Measurements from ENCODE around the gene MOCS3. TPM values are rescaled to one million over a fixed set of nuclear protein-coding genes. Genes with fewer than 3 reads are reported as not detected.

MOCS3 gene
- total and polyA plus RNA-seq, 2 of the 13 experiments (the other 11 are each of a cell fraction or from before 2014, with no cell fraction given), result 3.7 to 8.4 TPM

DNA sequence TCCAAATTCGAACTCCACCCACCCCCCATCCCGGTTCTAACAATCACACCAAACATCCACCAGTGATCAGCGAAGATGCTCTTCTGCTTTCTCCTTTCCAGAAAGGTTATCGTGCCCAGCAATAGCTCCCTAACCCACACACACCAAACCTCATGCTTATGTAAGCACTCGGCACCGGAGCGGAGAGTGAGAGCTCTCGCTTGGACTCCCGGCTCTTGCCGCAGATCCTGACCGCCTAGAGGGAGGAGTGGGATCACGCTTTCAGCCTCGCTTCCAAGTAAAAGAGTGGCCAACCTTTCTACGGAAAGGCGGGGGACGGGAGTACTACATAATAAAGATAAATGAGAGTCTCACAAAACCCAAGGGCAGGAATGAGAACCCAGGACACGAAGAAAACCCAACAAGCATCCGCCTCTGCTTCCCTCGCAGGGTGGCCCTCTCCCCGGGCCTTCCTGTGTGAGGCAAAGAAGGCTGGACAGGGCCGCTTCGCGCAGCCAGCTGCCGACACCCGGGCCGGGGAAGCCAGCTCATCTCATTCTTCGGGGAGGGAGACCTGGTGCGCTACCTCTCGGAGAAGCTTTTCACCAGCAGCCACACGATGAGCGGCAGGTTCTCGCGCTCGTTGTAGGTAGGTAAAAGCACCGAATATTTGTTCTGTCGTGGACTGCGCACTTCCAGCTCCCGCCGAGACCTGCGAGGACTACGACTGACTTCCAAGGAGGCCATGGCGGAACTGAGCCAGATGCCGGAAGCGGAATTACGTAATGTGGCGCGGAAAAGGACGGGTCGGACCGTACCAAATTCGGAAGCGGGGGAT, 612 bp upstream of the MOCS3 start, which contains the start of gene DPM1 (continued):
- TF ChIP-seq, protein P1, sequence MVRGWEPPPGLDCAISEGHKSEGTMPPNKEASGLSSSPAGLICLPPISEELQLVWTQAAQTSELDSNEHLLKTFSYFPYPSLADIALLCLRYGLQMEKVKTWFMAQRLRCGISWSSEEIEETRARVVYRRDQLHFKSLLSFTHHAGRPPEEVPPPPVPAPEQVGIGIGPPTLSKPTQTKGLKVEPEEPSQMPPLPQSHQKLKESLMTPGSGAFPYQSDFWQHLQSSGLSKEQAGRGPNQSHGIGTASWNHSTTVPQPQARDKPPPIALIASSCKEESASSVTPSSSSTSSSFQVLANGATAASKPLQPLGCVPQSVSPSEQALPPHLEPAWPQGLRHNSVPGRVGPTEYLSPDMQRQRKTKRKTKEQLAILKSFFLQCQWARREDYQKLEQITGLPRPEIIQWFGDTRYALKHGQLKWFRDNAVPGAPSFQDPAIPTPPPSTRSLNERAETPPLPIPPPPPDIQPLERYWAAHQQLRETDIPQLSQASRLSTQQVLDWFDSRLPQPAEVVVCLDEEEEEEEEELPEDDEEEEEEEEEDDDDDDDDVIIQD (CRISPR knock-in tag; IDR thresholded peaks at IDR 0.05; ENCODE audit: low read depth), result 0 out of 2 replicates have a peak, but pooled peaks have one; percentile 5
- TF ChIP-seq ZNF563 (CRISPR knock-in tag; IDR thresholded peaks at IDR 0.05) (peak; percentile 75; the same call in 1 of the 2 replicates), ZNF17 (CRISPR knock-in tag; IDR thresholded peaks at IDR 0.05) (no peak), PCBP1 (IDR thresholded peaks at IDR 0.05; ENCODE audit: borderline replicate concordance, low read depth, low read length) (0 out of 2 replicates have a peak, but pooled peaks have one; percentile 11), ZNF883 (CRISPR knock-in tag; IDR thresholded peaks at IDR 0.05; ENCODE audit: not compliant biosample characterization) (peak; percentile 18), ZC3H4 (CRISPR knock-in tag; IDR thresholded peaks at IDR 0.05; ENCODE audit: borderline replicate concordance) (peak; percentile 69; the same call in 1 of the 2 replicates), GFI1 (CRISPR knock-in tag; IDR thresholded peaks at IDR 0.05; ENCODE audit: borderline replicate concordance) (0 out of 2 replicates have a peak, but pooled peaks have one; percentile 51), HNRNPK (IDR thresholded peaks at IDR 0.05; ENCODE audit: low read depth, low read length, poor library complexity, severe bottlenecking) (no peak), ZNF543 (CRISPR knock-in tag; IDR thresholded peaks at IDR 0.05) (peak; percentile 13; the same call in 1 of the 2 replicates), MED13 (CRISPR knock-in tag; IDR thresholded peaks at IDR 0.05) (no peak; the same call in 1 of the 2 replicates), ZNF337 (CRISPR knock-in tag; IDR thresholded peaks at IDR 0.05; ENCODE audit: borderline replicate concordance, low read depth) (peak; percentile 66; the same call in 1 of the 2 replicates), CHD4 (IDR thresholded peaks at IDR 0.05; ENCODE audit: borderline replicate concordance, low read length) (no peak), ZNF850 (CRISPR knock-in tag; conservative IDR thresholded peaks at IDR 0.05) (no peak), SRY (CRISPR knock-in tag; IDR thresholded peaks at IDR 0.05) (peak; percentile 72), ZNF225 (CRISPR knock-in tag; IDR thresholded peaks at IDR 0.05) (no peak; the same call in none of the 2 replicates), NR2F6 (IDR thresholded peaks at IDR 0.05) (no peak), NR2F6 (CRISPR knock-in tag; IDR thresholded peaks at IDR 0.05) (no peak), TBL1XR1 (IDR thresholded peaks at IDR 0.05; ENCODE audit: borderline replicate concordance, low read length, partially characterized antibody) (peak; percentile 78), MIER3 (CRISPR knock-in tag; IDR thresholded peaks at IDR 0.05; ENCODE audit: borderline replicate concordance) (peak; percentile 71; the same call in 1 of the 2 replicates), GZF1 (CRISPR knock-in tag; IDR thresholded peaks at IDR 0.05) (peak; percentile 82; the same call in 1 of the 2 replicates), PRMT3 (CRISPR knock-in tag; IDR thresholded peaks at IDR 0.05; ENCODE audit: borderline replicate concordance, low read depth) (no peak)
- TF ChIP-seq, protein P2, sequence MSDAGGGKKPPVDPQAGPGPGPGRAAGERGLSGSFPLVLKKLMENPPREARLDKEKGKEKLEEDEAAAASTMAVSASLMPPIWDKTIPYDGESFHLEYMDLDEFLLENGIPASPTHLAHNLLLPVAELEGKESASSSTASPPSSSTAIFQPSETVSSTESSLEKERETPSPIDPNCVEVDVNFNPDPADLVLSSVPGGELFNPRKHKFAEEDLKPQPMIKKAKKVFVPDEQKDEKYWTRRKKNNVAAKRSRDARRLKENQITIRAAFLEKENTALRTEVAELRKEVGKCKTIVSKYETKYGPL (CRISPR knock-in tag; IDR thresholded peaks at IDR 0.05), result peak; percentile 85
- TF ChIP-seq, protein P3, sequence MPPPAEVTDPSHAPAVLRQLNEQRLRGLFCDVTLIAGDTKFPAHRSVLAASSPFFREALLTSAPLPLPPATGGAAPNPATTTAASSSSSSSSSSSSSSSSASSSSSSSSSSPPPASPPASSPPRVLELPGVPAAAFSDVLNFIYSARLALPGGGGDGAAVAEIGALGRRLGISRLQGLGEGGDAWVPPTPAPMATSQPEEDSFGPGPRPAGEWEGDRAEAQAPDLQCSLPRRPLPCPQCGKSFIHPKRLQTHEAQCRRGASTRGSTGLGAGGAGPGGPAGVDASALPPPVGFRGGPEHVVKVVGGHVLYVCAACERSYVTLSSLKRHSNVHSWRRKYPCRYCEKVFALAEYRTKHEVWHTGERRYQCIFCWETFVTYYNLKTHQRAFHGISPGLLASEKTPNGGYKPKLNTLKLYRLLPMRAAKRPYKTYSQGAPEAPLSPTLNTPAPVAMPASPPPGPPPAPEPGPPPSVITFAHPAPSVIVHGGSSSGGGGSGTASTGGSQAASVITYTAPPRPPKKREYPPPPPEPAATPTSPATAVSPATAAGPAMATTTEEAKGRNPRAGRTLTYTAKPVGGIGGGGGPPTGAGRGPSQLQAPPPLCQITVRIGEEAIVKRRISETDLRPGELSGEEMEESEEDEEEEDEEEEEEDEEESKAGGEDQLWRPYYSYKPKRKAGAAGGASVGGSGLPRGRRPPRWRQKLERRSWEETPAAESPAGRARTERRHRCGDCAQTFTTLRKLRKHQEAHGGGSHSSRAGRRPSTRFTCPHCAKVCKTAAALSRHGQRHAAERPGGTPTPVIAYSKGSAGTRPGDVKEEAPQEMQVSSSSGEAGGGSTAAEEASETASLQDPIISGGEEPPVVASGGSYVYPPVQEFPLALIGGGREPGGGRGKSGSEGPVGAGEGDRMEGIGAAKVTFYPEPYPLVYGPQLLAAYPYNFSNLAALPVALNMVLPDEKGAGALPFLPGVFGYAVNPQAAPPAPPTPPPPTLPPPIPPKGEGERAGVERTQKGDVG (CRISPR knock-in tag; IDR thresholded peaks at IDR 0.05; ENCODE audit: borderline replicate concordance), result no peak

Measured in HepG2 (cell line).